ENCODE data around the gene AMACR.

AMACR gene

DNA sequence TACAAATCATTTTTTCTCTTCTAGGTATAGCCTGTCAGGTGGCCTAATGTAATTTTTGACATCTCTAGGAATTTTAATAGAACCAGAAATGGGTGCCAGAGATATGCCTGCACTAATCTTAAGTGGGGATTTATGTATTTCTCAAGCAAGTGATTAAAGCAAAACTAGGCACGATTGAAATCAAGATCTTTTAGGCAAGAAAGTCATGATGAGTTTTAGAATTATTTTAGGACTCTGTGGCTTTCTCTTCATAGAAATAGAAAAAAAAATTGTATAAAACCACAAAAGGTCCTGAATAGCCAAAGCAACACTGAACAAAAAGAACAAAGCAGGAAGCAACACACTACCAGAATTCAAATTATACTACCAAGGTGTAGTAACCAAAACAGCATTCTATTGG is 952 bp upstream of the AMACR start:
- no peak for DNase-seq (ENCODE audit: low read depth in 1 of 2, low spot score in 1 of 2)

DNA sequence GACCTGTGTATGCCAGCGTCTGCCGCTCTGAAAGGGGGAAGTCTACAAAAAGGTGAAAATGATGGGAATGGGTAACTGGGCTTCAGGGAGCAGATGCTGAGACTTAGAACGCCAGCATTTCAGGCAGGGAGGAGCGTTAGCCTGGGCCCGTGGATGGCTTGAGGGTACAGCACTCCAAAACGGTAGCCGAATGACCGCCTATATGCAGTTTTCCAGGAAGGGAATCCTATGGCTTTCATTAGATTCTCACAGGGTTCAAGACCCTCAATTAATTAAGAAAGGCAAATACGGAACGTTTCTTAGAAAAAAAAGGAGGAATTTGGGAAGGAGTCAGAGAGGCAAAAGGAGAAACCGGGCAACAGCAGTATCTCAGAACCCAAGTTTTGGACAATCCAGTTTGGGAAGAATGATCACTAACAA is 639 bp downstream of the AMACR start:
- DNase-seq (ENCODE audit: low read depth in 1 of 2, low spot score in 1 of 2), result no peak

DNA sequence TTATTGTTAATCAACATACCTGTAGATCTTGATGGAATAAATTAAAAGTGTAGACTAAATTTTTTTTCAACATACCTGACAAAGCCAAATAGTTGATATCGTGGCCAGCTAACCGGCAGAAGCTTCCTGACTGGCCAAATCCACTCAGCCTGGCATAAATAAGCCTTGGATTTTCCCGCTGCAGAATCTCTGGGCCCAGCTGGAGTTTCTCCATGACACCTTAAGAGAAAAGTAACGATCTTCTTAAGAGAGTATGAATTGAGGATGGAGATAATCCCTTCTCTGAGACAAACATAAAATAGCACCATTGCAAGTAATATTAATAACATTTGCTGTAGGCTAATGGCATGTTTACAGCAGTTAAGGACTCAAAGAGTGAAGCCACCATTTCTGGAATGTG is 2.2 kb downstream of the AMACR start:
- DNase-seq (ENCODE audit: low read depth in 1 of 2, low spot score in 1 of 2), result no peak

DNA sequence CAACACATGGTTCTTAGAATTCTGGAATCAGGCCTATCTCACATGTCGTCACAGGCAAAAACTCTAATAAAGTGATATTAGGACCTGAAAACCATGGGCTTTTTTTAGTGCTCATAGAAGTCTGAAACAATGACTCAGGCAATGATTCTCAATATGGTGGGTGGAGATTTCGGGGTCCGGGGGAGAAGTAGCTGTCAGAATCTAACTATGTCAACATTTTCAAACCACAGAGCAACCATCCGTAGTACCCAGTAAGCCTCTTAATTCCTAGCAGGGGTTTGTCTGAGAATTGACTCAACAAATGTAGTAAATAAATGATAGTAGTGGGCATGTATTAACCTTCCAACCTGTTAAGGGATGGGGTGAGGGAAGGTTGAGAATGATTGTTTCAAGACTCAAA is 2.6 kb downstream of the AMACR start:
- DNase-seq (ENCODE audit: low read depth in 1 of 2, low spot score in 1 of 2), result no peak

DNA sequence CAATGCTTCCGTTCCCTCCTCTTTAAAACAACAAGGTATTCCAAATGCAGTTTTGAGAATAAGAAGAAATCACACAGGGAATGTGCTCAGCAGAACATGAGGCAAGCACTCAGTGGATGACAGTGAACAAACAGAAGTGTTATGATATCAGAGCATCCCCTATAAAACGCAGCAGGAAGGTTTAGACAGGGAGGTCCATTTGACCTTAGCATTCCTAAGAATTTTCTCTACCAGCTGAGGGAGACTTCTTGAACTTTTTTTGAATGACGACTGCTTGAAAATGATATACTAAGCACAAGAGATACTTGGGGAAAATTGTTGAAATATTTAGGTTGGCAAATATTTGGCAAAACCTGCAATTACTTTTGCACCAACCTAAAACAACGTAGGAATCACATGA is 3.9 kb downstream of the AMACR start:
- DNase-seq (ENCODE audit: low read depth in 1 of 2, low spot score in 1 of 2), result no peak

DNA sequence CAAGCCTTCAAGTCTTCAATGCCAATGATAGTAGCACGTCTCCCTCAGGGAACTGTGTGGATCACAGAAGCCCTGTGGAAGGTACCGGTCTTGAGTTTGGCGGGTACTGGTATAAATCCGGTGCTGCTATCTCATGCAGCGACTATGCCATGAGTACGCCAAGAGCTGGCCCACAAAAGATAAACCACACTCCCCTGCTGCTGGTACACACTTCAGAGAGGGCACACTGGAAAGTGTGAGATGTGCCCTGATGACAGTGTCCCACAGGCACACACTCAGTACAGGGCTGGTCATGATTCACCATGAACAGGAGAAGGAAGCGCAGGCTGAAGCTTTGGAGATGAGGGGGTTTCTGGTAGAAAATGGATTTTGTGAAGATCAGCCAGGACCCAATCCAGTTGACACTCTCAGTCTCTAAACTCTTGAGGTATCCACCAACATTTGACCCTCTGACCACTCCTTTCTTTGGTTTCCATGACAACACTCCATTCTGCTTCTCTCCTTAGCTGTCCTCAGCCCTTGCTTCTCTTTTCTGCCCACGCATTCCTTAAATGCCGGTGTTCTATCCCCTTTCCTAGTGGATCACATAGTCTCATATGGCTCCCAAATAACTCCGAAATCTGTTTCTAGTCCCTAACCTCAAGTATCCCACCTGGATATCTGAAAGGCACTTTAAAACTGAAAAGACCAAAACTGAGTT is 5.1 kb downstream of the AMACR start:
- no peak for DNase-seq (ENCODE audit: low read depth in 1 of 2, low spot score in 1 of 2)

DNA sequence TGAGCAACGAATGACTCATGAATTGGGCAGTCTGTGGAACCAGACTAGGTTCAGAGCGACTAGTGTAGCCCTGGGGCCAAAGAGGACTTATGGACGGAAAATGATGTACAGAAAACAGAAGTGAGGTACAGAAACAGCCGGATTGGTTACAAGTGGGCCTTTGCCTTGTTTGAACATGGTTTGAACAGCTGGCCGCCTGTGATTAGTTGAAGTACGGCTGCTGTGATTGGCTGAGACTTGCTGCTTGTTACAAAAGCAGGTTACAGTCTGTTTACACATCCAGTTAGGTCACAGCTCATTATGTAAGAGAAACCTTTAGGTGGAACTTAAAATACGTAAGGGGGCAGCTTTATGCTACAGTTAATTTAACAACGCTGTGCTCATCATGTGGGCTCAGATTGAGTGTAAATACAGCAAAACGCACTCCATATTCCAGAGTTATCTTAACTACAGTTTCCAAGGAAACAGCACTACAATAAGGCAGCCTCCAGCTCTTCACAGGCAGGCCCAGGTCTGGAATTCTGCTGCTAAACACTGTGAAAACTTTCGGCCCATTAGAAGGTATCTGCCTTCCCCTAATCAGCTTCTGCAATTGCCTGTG is 6.5 kb downstream of the AMACR start:
- DNase-seq (ENCODE audit: low read depth in 1 of 2, low spot score in 1 of 2), result no peak

DNA sequence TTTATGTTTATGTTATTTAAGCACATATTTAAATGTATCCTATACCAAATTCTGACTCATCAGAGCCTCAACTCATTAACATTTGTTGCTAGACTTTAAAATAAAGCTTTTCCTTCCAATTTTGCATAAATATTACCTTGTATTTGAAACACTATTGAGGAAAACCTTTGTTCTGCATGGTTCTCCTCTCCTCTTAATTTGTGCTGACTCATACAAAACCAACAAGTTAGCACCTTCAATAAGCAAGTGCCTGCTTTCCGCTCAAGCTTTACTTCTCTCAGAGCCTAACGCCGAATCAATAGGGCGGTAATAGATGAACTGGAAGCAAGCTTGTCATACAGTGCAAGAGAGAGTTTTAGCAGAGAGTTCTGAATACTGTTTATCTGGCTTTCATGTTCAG is 7.9 kb downstream of the AMACR start:
- no peak for DNase-seq (ENCODE audit: low read depth in 1 of 2, low spot score in 1 of 2)

DNA sequence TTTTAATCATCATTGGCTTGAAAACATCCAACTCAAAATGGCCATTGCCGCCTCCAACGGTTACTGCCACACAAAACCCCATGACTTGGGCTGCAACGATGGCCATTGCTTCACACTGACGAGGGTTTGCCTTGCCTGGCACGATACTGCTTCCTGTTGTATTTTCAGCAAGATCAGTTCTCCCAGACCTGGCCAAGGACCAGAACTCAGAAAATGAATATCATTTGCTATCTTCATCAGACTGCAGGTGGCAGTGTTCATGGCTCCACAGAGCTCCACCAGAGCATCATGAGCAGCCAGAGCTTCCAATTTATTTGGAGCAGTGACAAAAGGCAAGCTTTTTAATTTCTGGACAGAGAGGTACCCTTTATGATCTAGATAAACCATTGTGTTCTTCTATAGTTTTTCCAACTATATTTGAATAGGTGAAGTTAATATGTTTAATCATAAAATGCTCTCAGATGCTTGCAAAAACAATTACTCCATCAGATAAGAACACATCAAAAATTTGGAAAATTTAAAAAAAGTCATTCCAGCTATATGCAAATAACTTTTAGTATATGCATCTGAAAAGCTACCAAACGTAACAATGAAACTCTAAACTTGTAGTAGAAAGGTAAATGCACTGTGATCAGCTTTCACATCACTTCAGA is 10.4 kb downstream of the AMACR start:
- DNase-seq (ENCODE audit: low read depth in 1 of 2, low spot score in 1 of 2), result no peak

DNA sequence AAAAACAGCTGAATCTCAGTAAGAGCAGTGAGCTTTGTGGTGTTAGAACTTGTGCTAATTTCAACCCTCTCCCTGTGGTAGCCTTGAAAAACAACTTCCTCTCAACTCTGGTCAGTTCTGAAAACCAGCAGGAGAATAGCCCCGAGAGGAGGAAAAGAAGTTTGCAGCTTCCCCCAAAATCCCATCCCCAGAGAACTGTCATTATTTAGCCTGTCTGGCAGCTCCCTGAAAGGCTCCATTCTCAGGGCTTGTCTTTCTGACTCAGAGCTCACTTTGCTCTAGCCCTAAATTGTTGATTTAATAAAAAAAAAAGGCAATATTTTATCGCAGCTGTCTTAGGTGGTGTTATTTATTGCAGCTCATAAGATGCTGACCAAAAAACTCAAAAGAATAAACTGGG is 12.0 kb downstream of the AMACR start:
- DNase-seq (ENCODE audit: low read depth in 1 of 2, low spot score in 1 of 2), result no peak

DNA sequence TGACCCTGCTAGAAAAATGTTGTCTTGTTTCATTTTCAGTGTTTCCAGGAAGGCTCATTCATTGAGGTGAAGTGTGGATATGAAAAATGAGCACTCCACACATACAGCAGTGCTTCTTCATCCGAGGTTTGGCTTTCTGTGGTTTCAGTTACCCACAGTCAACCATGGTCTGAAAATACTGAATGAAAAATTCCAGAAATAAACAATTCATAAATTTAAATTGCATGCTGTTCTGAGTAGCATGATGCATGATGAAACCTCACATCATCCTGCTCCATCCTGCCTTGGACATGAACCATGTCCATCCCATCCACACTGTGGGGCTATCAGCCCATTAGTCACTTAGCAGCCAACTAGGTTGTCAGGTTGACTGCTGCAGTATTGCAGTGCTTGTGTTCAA is 13.0 kb downstream of the AMACR start:
- DNase-seq (ENCODE audit: low read depth in 1 of 2, low spot score in 1 of 2), result no peak

DNA sequence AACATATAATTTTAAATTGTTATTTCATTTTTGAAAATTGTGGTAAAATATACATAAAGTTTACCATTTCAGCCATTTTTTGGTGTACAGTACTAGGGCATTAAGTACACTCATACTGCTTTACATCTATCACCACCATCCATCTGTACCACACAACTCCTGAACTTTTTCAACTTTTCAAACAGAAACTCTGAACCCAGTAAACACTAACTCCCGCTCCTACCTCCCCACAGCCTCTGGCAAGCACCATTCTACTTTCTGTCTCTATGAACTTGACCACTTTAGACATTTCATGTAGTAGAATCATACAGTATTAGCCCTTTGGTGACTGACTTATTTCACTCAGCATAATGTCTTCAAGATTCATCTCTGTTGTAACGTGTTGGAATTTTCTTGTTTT is 15.0 kb downstream of the AMACR start:
- no peak for DNase-seq (ENCODE audit: low read depth in 1 of 2, low spot score in 1 of 2)

DNA sequence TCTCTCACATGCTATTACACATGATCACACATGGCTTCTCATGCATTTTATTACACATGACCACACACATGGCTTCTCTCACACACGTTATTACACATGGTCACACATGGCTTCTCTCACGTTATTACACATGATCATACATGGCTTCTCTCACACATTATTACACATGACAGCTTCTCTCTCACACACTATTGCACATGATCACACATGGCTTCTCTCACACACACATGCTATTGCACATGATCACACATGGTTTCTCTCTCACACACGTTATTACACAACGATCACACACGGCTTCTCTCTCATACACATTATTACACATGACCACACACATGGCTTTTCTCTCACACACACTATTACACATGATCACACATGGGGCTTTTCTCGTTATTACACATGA is 22.4 kb downstream of the AMACR start:
- DNase-seq (ENCODE audit: low read depth in 1 of 2, low spot score in 1 of 2), result no peak

DNA sequence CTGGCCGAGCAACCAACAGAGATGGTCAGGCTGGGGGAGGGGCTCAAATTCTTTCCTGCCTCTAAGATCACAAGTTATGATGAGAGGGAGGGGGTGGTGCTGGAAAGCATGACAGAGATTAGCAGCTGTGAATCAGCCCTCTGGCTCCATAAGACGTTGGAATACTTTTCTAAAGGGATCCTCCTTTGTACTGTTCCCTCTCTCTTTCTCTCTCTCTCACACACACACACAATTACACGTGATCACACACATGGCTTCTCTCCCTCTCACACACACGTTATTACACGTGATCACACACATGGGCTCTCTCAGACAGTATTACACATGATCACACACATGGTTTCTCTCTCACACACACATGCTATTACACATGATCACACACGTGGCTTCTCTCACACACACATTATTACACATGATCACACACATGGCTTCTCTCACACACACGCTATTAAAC is 23.2 kb downstream of the AMACR start, which contains the start of gene SLC45A2:
SLC45A2 (minus strand) TSS at position 23 of the 454 bp plus-strand sequence. CDS start 110 bp downstream, outside the sequence.
- no peak for DNase-seq (ENCODE audit: low read depth in 1 of 2, low spot score in 1 of 2)

DNA sequence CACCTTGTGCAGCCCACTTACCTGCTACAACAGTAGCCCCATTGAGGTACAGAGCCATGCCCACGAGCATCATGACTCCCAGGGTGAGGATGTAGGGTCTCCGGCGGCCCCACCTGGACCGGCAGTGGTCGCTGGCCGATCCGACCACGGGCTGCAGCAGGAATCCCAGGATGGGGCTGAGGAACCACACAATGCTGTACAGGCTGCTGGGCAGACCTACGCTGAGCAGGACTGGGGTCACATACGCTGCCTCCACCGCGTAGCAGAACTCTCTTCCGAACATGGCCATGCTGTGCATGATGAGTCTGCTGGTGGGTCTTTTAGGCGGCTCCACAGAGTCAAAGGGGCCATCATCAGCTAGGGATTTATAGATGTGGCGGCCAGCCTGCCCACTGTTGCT is 23.7 kb downstream of the AMACR start:
- DNase-seq (ENCODE audit: low read depth in 1 of 2, low spot score in 1 of 2), result no peak

DNA sequence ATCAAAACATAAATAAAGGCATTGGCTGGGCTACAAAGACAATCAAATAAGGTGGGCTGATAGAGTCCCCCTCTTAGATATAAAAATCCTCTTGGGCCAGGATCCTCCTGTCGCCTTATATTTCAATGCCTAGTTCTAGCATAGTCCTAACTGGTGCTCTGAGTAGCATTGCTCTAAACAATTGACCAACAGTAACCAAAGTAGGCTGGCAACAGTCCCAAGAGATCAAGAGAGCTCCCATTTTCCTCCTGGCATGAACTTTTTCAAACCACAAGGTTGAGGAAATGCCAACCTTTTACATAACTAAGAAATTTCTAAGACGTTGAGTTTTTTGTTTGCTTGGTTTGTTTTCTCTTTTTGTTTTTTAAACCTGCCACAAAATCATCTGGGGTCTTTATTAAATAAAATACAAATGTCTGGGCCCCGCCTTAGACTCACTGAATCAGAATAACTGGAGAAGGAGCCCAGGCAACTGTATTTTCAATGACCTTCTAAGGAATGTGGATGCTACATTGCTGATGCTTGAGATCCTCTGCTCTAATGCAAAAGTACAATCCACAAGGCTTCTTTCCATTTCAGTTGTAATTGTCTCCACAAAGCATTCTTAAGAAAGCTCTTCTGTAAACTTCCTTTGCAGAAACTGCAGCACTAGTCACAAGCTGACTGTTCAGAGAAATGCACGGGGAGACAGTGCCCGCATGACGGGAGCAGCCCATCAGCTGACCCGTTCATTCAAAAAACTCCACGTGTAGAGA is 26.3 kb downstream of the AMACR start:
- no peak for DNase-seq (ENCODE audit: low read depth in 1 of 2, low spot score in 1 of 2)

DNA sequence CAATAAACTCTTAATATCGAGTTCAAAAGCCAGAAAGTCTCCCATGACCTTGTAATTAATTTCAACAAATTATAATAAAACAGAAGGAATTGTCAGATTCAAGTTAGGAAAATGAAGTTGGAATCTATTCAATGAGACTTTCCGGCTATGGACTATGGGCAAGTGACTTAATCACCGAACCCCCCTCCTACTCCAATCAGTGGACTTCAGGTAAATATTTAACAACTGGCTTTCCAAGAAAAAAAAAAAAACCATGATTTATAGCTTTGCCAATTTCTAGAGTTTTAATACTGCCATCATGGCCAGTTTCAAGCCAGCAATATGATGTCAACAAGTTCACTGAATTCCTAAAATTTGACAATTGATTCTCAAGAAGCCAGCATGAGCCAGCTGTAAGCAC is 27.8 kb downstream of the AMACR start:
- DNase-seq (ENCODE audit: low read depth in 1 of 2, low spot score in 1 of 2), result no peak

DNA sequence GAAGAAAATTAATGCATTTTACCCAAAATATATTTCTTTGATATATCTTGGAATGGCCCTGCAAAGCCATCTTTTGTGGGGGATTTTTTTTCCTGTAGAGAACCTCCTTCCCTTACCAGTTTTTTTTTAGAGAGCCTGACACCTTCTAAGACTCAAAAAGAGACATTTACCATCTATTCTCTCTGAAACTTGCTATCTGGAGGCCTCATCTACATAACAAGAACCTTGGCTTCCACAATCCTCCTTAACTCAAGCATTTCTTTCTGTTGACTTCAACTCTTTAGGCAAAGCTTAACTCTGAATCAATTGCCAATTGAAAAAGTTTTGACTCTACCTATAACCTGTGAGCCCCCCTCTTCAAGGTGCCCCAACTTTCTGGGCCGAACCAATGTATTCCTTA is 29.5 kb downstream of the AMACR start:
- DNase-seq (ENCODE audit: low read depth in 1 of 2, low spot score in 1 of 2), result no peak

DNA sequence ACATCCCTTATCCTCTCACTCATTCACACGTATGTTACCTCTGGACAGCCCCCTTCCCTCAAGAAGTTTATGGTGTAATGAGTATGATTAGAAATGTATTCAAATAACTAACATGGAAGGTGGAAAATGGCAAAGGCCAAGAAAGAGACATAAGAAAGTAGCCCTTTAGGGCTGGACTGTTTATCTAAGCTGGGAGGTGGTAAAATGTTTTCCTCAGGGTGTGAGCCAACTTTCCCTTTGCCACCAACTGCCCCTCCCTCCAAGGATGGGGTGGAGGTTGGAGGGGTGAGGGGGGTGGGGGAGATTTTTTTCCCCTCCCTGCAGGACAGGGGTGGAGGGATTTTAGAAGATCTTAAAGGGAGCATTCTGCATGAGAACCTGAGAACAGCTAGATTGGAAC is 31.5 kb downstream of the AMACR start:
- no peak for DNase-seq (ENCODE audit: low read depth in 1 of 2, low spot score in 1 of 2)

DNA sequence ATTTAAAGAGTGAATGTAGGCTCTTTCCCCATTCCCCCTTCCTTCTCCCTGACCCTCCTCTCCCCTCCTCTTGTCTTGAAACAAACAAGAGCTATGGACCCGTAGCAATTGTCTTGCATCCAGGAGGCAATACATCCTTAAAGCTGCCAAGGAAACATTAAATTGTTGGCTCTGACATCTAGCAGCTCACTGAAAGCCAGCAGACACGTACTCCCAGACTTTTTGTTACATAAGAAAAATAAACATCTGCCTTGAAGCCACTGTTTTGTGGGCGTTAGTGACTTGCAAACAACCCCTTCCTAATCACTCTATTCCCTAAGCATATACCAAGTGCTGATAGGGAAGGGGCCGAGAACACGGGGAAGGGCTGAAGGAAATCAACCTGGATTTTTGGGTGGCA is 32.0 kb downstream of the AMACR start:
- no peak for DNase-seq (ENCODE audit: low read depth in 1 of 2, low spot score in 1 of 2)

DNA sequence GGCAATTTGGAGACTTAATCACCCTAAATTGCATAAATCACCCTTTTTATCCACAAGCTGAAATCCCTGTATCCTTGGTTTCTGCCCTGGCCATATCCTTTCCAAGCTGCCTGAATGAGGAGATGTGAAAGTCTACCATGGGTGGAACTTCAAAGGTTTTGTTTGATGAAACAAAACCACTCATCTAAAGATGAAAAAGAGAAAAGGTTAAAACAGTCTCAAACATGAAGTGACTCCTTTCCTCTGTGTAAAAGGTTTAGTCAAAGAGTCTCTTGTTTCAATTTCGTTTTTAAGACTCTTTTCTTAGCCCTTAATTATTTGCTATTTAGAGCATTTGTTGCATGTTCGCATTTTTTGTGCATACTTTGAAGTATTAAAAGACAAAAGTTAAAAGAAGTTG is 34.6 kb downstream of the AMACR start:
- no peak for DNase-seq (ENCODE audit: low read depth in 1 of 2, low spot score in 1 of 2)
